ENCODE results near the gene NFE2L2.

NFE2L2 gene

GRCh38 chr2:177264209-177264692 lies 276 bp downstream of the NFE2L2 start:
- H3K4me1 ChIP-seq (ENCODE audit: insufficient read depth, low read length, poor library complexity, severe bottlenecking), result peaks cover 44% of the 10 kb centered on the region
- H4K20me1 ChIP-seq (ENCODE audit: insufficient read depth, low read length, poor library complexity, severe bottlenecking), result peaks cover 36% of the 10 kb centered on the region
- no peaks in the 10 kb centered on the region for H3K9me3 ChIP-seq (ENCODE audit: insufficient read depth, low read depth, low read length)
- H3K27me3 ChIP-seq (ENCODE audit: insufficient read depth, low read length, poor library complexity, severe bottlenecking), result peaks cover 5% of the 10 kb centered on the region
- H2AFZ ChIP-seq (ENCODE audit: low read length), result peak overlapping the region; percentile 79
- peak overlapping the region; percentile 92 for H3K4me3 ChIP-seq (ENCODE audit: low read length, poor library complexity, severe bottlenecking)
- H3K36me3 ChIP-seq (ENCODE audit: insufficient read depth, low read length), result no peaks in the 10 kb centered on the region
- no peaks in the 10 kb centered on the region for H3F3A ChIP-seq (ENCODE audit: low read depth)
- H3K9ac ChIP-seq (ENCODE audit: low read depth, low read length, poor library complexity, severe bottlenecking), result peak overlapping the region; percentile 98
- no peaks in the 10 kb centered on the region for H3K9me2 ChIP-seq (replicated peaks; ENCODE audit: low read depth, low read length)
- TF ChIP-seq CTCF (conservative IDR thresholded peaks at IDR 0.05; ENCODE audit: low read length) (no peak), EZH2phosphoT487 (IDR thresholded peaks at IDR 0.05; ENCODE audit: borderline replicate concordance) (no peak)
- H3K79me2 ChIP-seq (ENCODE audit: insufficient read depth, low read length), result peaks cover 49% of the 10 kb centered on the region
- H3K4me2 ChIP-seq (ENCODE audit: low read depth, low read length, poor library complexity, severe bottlenecking), result peak overlapping the region; percentile 44

GRCh38 chr2:177263451-177264208 lies 897 bp downstream of the NFE2L2 start:
- Histone ChIP-seq H3K4me2 (ENCODE audit: low read depth, low read length, poor library complexity, severe bottlenecking) (peak overlapping the region; percentile 84), H3K4me1 (ENCODE audit: insufficient read depth, low read length, poor library complexity, severe bottlenecking) (peaks cover 44% of the 10 kb centered on the region), H3K79me2 (ENCODE audit: insufficient read depth, low read length) (peaks cover 55% of the 10 kb centered on the region)

GRCh38 chr2:177262958-177263450 lies 1.5 kb downstream of the NFE2L2 start:
- no peaks in the 10 kb centered on the region for H3K9me2 ChIP-seq (replicated peaks; ENCODE audit: low read depth, low read length)
- H4K20me1 ChIP-seq (ENCODE audit: insufficient read depth, low read length, poor library complexity, severe bottlenecking), result peaks cover 43% of the 10 kb centered on the region
- peak overlapping the region; percentile 98 for H3K9ac ChIP-seq (ENCODE audit: low read depth, low read length, poor library complexity, severe bottlenecking)
- no peaks in the 10 kb centered on the region for H3F3A ChIP-seq (ENCODE audit: low read depth)
- TF ChIP-seq EZH2phosphoT487 (IDR thresholded peaks at IDR 0.05; ENCODE audit: borderline replicate concordance) (no peak), CTCF (conservative IDR thresholded peaks at IDR 0.05; ENCODE audit: low read length) (no peak)
- H2AFZ ChIP-seq (ENCODE audit: low read length), result no peak overlapping the region
- H3K4me1 ChIP-seq (ENCODE audit: insufficient read depth, low read length, poor library complexity, severe bottlenecking), result peaks cover 44% of the 10 kb centered on the region
- peaks cover 61% of the 10 kb centered on the region for H3K79me2 ChIP-seq (ENCODE audit: insufficient read depth, low read length)
- peak overlapping the region; percentile 92 for H3K4me3 ChIP-seq (ENCODE audit: low read length, poor library complexity, severe bottlenecking)
- H3K4me2 ChIP-seq (ENCODE audit: low read depth, low read length, poor library complexity, severe bottlenecking), result peak overlapping the region; percentile 84
- H3K36me3 ChIP-seq (ENCODE audit: insufficient read depth, low read length), result no peaks in the 10 kb centered on the region
- H3K9me3 ChIP-seq (ENCODE audit: insufficient read depth, low read depth, low read length), result no peaks in the 10 kb centered on the region
- H3K27me3 ChIP-seq (ENCODE audit: insufficient read depth, low read length, poor library complexity, severe bottlenecking), result peaks cover 5% of the 10 kb centered on the region

More at GRCh38 chr2:177263451-177264208, 897 bp downstream of the NFE2L2 start:
- Histone ChIP-seq H3K36me3 (ENCODE audit: insufficient read depth, low read length) (no peaks in the 10 kb centered on the region), H3K4me3 (ENCODE audit: low read length, poor library complexity, severe bottlenecking) (peak overlapping the region; percentile 92), H3K9ac (ENCODE audit: low read depth, low read length, poor library complexity, severe bottlenecking) (peak overlapping the region; percentile 98), H3K27me3 (ENCODE audit: insufficient read depth, low read length, poor library complexity, severe bottlenecking) (peaks cover 5% of the 10 kb centered on the region), H4K20me1 (ENCODE audit: insufficient read depth, low read length, poor library complexity, severe bottlenecking) (peaks cover 37% of the 10 kb centered on the region), H3K9me3 (ENCODE audit: insufficient read depth, low read depth, low read length) (no peaks in the 10 kb centered on the region), H3K9me2 (replicated peaks; ENCODE audit: low read depth, low read length) (no peaks in the 10 kb centered on the region), H3F3A (ENCODE audit: low read depth) (no peaks in the 10 kb centered on the region), H2AFZ (ENCODE audit: low read length) (peak overlapping the region; percentile 79)
- TF ChIP-seq EZH2phosphoT487 (IDR thresholded peaks at IDR 0.05; ENCODE audit: borderline replicate concordance), result no peak
- TF ChIP-seq CTCF (conservative IDR thresholded peaks at IDR 0.05; ENCODE audit: low read length), result peak; percentile 75

Data from Loucy (cell line).